Calu3 (cell line): ENCODE data around the gene AREG. TPM values are rescaled to one million over a fixed set of nuclear protein-coding genes. Genes with fewer than 3 reads are reported as not detected.
A peak's percentile ranks its signal among the peaks of the same experiment; 100 is the strongest.

ENCODE experiments used
- BruUV-seq: library from RNA; stranded (reverse); fragments of 400-500 nt; replicated peaks from 2 replicates; lab custom pipeline; 2021; lab: Mats Ljungman, UMichigan
- CTCF ChIA-PET: fragments of 300-600 bp; sonication (Branson Sonifier 250); formaldehyde crosslinking; loops from one replicate; lab custom pipeline; 2022; ENCODE audit warnings: antibody characterized with exemption; lab: Charles Lee
- DNase-seq: peaks from one replicate; pipeline ENCODE4 v3.0.0; 2022
- H3K27ac Mint-ChIP-seq: one replicate; pipeline ENCODE4 v1.8.0; 2022; ENCODE audit warnings: mixed read lengths; ENCODE audit not compliant: unreplicated experiment
- H3K27me3 Mint-ChIP-seq: one replicate; pipeline ENCODE4 v1.8.0; 2022; ENCODE audit warnings: mixed read lengths; ENCODE audit not compliant: unreplicated experiment
- H3K36me3 Mint-ChIP-seq: one replicate; pipeline ENCODE4 v1.8.0; 2022; ENCODE audit warnings: mild to moderate bottlenecking, moderate library complexity, mixed read lengths; ENCODE audit not compliant: insufficient read depth, unreplicated experiment
- H3K4me1 Mint-ChIP-seq: one replicate; pipeline ENCODE4 v1.8.0; 2022; ENCODE audit warnings: mild to moderate bottlenecking, low read depth, mixed read lengths; ENCODE audit not compliant: unreplicated experiment
- H3K4me3 Mint-ChIP-seq: one replicate; pipeline ENCODE4 v1.8.0; 2022; ENCODE audit warnings: mild to moderate bottlenecking, low read depth, moderate library complexity, mixed read lengths; ENCODE audit not compliant: unreplicated experiment
- H3K9me3 Mint-ChIP-seq: one replicate; pipeline ENCODE4 v1.8.0; 2022; ENCODE audit warnings: low read depth, mixed read lengths; ENCODE audit not compliant: unreplicated experiment
- intact Hi-C: fragments of 100-400 bp; cut with micrococcal nuclease; formaldehyde crosslinking; loops from one replicate; pipeline ENCODE4 v1.10.0; 2022; ENCODE audit not compliant: unreplicated experiment
- total RNA-seq: library from RNA; stranded (reverse); gene quantifications from 2 replicates; pipeline ENCODE4 v1.2.3, GENCODE V29; 2022
- TF ChIP-seq, protein P1 (sequence below): fragments of 200-600 bp; IDR thresholded peaks from one replicate; pipeline ENCODE4 v1.8.0; 2022; ENCODE audit warnings: antibody characterized with exemption; ENCODE audit not compliant: unreplicated experiment

The AREG gene
- total RNA-seq, 1 experiment from 2014 or later, result 230 TPM

DNA sequence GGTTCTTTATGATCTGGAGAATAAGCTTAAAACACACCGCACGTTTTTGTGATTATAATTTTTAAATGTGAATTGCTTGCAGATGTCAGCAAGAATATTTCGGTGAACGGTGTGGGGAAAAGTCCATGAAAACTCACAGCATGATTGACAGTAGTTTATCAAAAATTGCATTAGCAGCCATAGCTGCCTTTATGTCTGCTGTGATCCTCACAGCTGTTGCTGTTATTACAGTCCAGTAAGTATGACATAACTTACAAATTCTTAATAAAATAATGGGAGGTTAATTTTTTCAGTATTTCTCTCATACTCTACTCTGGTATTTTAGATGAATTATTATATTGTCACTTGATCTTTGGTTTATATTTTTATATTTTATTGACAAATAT is 5.4 kb downstream of the AREG start:
- H3K4me1 Mint-ChIP-seq, result peaks cover 23% of the 10 kb centered on the region
- intact Hi-C loops, result loop anchor here (2.0 to 5.0 kb wide), 2 partner anchors 172 to 221 kb away; no protein-coding TSS in a partner anchor
- no peaks in the 10 kb centered on the region for H3K9me3 Mint-ChIP-seq
- no TSS peak for BruUV-seq
- TF ChIP-seq, protein P1, sequence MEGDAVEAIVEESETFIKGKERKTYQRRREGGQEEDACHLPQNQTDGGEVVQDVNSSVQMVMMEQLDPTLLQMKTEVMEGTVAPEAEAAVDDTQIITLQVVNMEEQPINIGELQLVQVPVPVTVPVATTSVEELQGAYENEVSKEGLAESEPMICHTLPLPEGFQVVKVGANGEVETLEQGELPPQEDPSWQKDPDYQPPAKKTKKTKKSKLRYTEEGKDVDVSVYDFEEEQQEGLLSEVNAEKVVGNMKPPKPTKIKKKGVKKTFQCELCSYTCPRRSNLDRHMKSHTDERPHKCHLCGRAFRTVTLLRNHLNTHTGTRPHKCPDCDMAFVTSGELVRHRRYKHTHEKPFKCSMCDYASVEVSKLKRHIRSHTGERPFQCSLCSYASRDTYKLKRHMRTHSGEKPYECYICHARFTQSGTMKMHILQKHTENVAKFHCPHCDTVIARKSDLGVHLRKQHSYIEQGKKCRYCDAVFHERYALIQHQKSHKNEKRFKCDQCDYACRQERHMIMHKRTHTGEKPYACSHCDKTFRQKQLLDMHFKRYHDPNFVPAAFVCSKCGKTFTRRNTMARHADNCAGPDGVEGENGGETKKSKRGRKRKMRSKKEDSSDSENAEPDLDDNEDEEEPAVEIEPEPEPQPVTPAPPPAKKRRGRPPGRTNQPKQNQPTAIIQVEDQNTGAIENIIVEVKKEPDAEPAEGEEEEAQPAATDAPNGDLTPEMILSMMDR, result no peak
- CTCF ChIA-PET, result interaction anchor here (1.0 to 1.3 kb wide), 3 partner anchors 15 to 217 kb away, joined by 3 read pairs; no protein-coding TSS in a partner anchor
- DNase-seq, result no peak
- peak overlapping the region; percentile 72 for H3K27ac Mint-ChIP-seq
- H3K4me3 Mint-ChIP-seq, result peak overlapping the region; percentile 81
- H3K36me3 Mint-ChIP-seq, result peaks cover 96% of the 10 kb centered on the region
- no peaks in the 10 kb centered on the region for H3K27me3 Mint-ChIP-seq

DNA sequence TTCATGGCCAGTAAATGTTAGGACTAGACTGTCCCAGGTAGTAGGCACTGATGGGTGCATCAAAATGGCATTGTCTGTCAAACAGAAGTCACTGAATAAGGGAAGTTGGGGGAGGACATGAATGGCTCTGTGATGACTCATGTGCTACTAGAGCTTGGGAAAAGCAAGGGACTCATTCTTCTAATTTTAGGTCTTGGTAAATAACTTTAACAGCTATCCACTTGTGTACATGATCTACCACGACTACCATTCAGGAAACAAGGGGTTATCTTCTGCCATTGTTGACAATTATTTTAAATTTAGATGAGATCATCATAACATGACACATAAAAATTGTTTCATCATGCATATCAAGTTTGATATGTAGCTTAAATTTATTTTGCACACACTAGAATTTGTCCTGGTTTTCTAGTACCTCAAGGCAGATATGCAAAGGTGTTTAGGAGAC is 6.3 kb downstream of the AREG start:
- Mint-ChIP-seq H3K27ac (peak overlapping the region; percentile 74), H3K4me1 (peaks cover 32% of the 10 kb centered on the region), H3K27me3 (no peaks in the 10 kb centered on the region), H3K9me3 (no peaks in the 10 kb centered on the region), H3K36me3 (peaks cover 98% of the 10 kb centered on the region), H3K4me3 (peak overlapping the region; percentile 64)
- peak; percentile 44 for DNase-seq
- CTCF ChIA-PET, result interaction anchor here (0.6 to 1.5 kb wide), 4 partner anchors 14 to 219 kb away, joined by 3 to 12 read pairs (median 4); no protein-coding TSS in a partner anchor
- BruUV-seq, result no TSS peak
- TF ChIP-seq, protein P1, result no peak
- intact Hi-C loops, result loop anchor here (2.0 to 5.0 kb wide), 2 partner anchors 171 to 220 kb away; no protein-coding TSS in a partner anchor

DNA sequence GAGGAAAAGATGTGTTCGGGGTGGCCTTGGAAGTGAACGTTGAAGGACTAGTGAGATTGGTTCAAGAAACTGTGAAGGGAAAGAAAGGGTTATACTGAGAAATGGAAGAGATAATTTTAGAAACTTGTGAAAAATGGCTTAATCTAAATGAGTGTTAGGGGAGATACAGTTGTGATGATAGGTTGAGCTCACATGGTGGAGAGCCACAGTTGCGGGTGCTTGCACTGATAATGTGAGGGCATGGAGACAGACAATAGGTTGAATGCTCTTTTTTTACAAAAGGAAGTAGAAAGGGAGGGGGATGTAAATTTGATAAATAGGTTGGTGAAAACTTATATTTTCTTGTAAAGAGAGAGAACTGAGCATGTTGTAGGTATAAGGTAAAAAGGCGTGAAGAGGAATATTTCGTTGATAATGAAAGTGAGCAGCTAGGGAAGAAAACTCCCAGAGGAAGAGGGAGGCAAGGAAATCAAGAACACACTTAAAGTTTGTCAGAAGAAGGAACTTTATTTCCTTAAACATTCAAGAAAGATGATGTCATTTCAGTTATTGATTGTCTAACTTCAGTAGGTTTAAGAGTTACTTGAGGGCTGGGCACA is 8.2 kb downstream of the AREG start:
- CTCF ChIA-PET, result interaction anchor here (0.7 to 1.4 kb wide), 4 partner anchors 79 to 421 kb away, joined by 3 to 4 read pairs (median 3); no protein-coding TSS in a partner anchor
- H3K36me3 Mint-ChIP-seq, result peaks cover 94% of the 10 kb centered on the region
- intact Hi-C loops, result loop anchor here (2.0 to 5.0 kb wide), 2 partner anchors 80 to 169 kb away; no protein-coding TSS in a partner anchor
- H3K27me3 Mint-ChIP-seq, result no peaks in the 10 kb centered on the region
- DNase-seq, result peak; percentile 36
- peak overlapping the region; percentile 67 for H3K4me3 Mint-ChIP-seq
- H3K4me1 Mint-ChIP-seq, result peaks cover 43% of the 10 kb centered on the region
- H3K9me3 Mint-ChIP-seq, result no peaks in the 10 kb centered on the region
- BruUV-seq, result TSS peak; percentile 62
- TF ChIP-seq, protein P1, result no peak
- H3K27ac Mint-ChIP-seq, result peak overlapping the region; percentile 89

DNA sequence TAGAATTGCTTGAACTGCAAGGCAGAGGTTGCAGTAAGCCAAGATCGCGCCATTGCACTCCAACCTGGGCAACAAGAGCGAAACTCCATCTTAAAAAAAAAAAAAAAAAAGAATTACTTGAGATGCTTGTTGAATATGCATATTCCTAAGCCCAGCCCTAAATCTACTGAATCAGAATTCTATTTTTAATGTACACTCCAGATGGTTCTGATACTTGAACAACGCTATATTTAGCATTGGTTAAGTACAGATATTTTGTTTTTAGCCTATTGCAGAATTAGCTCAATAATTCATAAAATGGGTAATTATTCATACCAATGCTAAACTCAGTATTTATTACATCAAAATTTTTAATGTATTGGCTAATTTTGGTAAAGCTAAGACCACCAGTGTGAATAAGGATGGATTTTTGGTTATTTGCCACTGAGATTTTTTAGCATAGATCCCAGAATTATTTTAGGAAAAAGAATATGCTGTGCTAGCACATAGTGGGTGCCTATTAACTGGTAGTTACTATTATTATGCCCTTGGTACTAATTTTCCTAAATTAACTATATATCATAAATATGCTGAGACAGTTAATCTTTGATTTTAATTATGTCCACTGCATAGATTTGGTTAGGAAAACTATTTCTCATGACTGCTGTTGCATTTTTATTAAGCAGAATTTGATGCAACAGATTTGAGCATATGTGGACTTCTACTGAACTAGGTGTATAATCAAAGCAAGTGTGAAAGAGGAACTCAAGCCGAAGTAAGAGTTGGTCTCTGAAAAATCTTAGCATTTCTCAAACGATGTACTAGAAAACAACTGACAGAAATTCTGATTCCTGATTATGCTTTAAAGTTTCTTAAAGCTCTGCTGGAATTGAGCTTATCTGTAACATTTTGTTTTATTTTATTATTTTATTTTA is 9.2 kb downstream of the AREG start:
- intact Hi-C loops, result loop anchor here (2.0 to 5.0 kb wide), 2 partner anchors 79 to 168 kb away; no protein-coding TSS in a partner anchor
- no peak for DNase-seq
- BruUV-seq, result no TSS peak
- Mint-ChIP-seq H3K27me3 (no peaks in the 10 kb centered on the region), H3K4me1 (peaks cover 43% of the 10 kb centered on the region), H3K27ac (peak overlapping the region; percentile 89), H3K4me3 (peak overlapping the region; percentile 67), H3K36me3 (peaks cover 85% of the 10 kb centered on the region), H3K9me3 (peaks cover 2% of the 10 kb centered on the region)
- CTCF ChIA-PET, result interaction anchor here (0.6 to 1.4 kb wide), 5 partner anchors 22 to 422 kb away, joined by 3 to 4 read pairs (median 3); no protein-coding TSS in a partner anchor
- TF ChIP-seq, protein P1, result no peak
